ENCODE data around the gene NISCH.

NISCH gene

GRCh38 chr3:52490939-52491526, 35.6 kb downstream of the NISCH start:
- no peak for DNase-seq

GRCh38 chr3:52492059-52492458, 36.7 kb downstream of the NISCH start:
- DNase-seq, result no peak

DNA sequence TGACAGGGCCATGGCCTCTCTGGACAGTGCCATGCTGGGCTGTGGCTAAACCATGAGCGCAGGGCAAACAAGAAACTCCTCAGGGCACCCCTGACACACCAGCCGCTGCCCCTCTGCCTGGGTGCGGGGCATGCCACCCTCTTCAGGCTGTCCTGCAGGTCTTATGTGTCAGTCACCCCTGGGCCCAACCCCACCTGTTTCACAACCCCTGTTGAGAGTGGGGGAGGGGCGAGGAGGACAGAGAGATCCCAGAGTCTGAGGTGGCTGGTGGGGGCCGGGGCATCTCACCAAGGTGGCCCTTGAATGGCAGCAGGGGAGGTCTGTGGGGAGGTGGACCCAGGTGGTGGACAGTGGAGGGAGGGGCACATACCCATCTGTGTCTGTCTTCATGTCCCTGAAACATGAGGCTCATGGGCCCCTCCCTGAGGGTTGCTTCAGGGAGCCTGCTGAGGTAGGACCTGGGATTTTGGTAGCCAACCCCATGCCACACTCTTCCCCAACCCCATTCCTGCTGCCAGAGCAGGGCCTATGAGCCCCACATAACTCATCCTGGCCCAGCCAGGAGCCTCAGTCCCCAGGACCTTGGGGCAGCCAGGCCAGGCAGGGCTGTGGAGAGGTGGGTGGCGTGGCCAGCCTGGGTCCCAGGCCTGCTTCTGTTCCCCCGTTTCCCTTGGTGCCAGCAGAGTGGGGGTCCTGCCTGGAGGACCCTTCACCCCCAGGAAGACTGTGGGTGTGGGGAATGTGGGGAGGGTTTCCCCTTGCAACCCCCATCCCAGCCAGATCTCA, 38.0 kb downstream of the NISCH start:
- no peak for DNase-seq

DNA sequence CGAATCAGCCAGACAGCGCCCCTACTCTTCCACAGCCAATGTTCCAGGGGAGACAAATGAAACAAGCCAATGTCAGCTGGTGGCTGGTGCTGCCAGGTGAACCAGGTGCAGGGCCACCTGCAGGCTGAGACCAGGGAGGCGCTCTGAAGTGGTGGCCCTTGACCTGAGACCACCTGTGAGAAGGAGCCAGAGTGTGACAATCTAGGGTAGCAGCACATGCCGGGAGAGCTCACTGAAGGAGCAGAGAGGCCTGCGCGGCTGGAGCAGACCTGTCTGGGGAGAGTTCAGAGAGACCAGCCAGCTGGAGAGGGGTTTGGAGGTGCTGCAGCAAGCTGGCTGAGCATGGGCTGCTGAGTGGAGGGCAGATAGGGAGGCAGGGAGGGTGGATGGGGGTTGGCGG, 39.0 kb downstream of the NISCH start:
- DNase-seq, result no peak

GRCh38 chr3:52494886-52495495, 39.6 kb downstream of the NISCH start, which contains the start of gene STAB1:
STAB1 (plus strand) TSS chr3:52495338; CDS start chr3:52495414, 76 bp downstream.
- no peak for DNase-seq

DNA sequence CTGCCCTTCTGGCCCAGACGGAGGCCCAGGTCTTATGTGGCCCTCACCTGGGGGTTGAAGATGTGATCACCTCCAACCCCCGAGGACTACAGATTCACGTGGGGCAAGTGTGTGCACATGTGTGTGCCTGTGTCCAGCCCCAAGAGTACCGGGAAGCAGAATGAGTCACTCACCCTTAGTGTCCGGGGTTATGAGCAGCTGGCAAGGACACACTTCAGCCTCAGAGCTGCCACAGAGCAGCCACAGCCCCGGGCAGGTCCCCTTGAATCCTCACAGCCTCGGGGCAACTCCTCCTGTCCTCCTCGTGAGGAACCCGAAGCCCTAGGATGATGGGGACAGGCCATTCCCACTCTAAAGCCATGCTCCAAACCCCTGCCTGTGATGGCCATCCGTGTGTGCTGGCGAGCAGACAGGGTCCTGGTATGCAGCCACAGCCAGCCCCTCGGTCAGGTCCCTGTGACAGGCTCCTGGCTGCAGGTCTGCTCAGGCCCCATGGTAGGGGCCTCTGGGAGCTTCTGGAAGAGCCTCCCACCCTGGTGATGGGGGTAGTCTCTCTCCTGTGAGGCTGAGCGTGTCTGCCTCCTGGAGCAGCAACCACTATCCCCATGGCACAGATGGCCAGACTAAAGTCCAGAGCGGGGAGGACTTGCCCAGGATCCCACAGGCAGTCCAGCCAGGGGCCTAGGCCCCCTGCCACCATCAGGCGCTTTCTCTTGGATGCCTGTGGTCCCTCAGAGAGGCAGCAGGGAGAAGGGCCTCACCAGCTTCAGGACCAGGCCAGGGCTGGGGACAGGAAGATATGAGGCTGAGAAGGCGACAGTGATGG, 40.6 kb downstream of the NISCH start:
- peak in 1 of 2 experiments; percentile 17 for DNase-seq

DNA sequence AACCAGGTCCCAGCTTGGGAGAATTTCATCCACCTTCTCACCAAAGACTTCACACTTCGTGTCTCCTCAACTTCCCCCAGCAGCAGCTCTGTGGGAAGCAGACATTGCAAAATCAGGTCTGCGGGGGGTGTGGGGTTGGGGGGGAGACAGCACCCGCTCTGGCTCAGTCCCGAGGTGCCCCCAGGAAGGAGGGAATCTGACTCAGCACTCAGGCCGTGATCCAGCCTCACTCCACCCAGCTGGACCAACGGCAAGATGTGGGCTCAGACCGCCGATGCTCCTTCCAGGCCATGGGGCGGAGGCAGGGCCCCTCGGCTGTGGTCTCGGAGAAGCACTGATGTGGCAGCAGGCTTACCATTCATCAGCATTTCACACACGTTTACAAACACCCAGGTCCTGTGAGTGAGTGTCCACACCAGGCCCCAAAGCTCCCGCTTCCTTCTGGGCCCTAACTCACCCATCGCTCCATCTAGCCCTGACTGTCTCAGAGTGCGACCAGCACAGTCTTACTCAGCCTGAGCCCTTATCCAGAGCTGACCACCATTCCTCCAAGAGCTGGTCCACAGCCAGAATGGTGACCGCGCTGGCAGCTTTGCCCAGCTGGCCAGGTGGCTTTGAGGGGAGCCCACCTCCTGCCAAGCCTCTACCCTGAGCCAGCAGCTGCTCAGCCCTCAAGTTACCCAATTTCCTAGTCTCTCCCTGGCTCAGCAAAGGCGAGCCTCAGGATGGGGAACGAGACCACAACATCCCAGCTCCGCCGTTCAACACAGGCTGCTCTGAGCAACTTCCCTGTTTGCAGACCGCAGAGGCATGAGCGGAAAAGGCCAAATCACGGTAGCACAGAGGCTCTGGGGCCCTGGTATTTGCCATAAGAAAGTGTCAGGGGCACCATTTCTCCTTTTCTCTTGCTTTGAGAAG, 43.0 kb downstream of the NISCH start:
- DNase-seq, result no peak

- DNase-seq, result no peak
Measured at GRCh38 chr3:52501046-52501445, 45.6 kb downstream of the NISCH start.

DNA sequence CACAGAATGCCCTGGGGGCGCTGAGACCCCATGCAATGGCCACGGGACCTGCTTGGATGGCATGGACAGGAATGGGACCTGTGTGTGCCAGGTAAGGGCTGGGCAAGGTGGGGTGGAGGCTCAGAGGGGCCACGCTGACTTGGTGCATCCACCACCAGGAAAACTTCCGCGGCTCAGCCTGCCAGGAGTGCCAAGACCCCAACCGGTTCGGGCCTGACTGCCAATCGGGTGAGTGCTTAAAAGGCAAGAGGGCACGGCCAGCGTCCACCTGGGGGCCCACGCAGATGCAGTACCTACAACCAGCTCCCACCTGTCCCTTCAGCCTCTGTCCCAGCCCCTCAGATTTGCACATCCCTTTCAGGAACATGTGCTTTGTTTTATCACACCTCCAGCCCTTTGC, 46.6 kb downstream of the NISCH start:
- no peak for DNase-seq

DNA sequence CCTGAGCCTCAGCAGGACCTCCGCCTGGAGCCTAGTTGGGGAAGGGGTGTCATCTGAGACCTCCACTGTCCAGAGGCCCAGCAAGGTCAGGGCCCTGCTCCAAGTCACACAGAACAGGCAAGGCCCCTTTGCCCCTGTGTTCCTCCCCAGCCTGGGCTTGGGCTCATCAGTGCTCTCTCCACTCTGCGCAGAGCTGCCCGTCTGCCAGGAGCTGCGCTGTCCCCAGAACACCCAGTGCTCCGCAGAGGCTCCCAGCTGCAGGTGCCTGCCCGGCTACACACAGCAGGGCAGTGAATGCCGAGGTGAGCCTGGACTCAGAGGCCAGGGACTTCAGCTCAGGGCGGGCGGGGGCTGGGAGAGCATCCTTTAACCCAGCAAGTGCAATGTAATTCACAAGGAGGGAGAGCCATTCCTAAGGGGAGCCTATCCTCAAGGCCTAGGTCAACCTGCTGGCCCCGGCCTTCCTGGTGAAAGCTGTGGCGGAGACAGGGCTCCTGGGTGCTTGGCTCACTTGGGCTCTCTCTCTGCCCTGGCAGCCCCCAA, 47.5 kb downstream of the NISCH start:
- DNase-seq, result peak; percentile 10 to 32

DNA sequence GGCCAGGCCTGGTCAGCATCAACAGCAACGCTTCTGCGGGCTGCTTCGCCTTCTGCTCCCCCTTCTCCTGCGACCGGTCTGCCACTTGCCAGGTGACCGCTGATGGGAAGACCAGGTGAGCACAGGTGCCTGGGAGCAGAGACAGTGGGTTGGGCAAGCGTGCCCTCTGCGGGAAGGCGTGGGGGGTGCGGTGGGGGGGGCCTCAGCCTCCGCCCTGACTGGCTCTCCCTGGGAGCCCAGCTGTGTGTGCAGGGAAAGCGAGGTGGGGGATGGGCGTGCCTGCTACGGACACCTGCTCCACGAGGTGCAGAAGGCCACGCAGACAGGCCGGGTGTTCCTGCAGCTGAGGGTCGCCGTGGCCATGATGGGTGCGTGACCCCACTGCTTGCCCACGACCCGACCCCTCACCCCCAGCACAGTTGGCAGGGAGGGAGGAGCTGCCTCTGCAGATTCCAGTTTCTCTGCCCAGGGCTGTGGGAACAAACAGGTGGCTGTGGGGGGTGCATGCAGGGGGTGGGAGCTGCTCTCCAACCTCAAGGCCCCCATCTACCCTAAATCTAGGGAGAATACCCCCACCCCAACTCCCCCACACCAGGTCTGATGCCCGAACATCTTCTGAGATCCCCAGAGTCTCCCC, 48.5 kb downstream of the NISCH start:
- no peak for DNase-seq

- no peak for DNase-seq
Measured at GRCh38 chr3:52504977-52505376, 49.6 kb downstream of the NISCH start.

GRCh38 chr3:52506266-52506966, 51.0 kb downstream of the NISCH start:
- DNase-seq, result no peak

DNA sequence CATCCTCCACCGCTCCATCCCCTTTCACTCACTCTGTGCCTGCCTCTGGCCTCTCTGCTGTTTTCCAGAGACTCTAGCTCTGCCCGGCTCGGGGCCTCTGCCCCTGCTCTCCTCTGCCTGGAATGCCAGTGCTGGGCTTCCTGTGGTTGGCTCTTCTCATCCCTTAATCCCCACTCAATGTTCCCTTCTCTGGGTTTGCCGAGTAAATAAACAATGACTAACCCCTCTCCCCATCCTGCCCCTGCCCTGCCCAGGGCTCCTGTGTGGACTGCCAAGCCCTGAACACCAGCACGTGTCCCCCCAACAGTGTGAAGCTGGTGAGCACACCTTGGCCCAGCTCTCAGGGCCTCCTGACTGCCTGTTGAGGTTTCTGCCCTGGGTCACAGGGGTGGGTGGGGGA, 52.0 kb downstream of the NISCH start:
- DNase-seq, result no peak

GRCh38 chr3:52509753-52510328, 54.4 kb downstream of the NISCH start:
- DNase-seq, result no peak

DNA sequence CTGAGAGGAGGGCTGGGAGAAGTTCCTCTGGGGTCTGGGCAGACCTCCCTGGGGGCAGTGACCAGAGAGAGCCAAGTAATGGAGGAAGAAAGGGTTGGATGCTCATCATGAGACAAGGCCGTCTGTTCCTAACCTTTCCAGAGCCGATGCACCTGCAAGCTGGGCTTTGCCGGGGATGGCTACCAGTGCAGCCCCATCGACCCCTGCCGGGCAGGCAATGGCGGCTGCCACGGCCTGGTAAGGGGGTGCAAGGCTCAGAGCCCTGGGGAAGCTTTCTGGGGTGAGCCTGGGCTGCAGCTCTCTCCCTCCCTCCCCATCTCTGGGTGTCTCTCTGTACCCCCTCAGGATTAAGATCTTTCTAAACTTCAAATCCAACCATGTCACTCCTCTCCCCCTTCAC, 56.1 kb downstream of the NISCH start:
- no peak for DNase-seq

- no peak for DNase-seq
Measured at GRCh38 chr3:52512105-52512504, 56.7 kb downstream of the NISCH start.

DNA sequence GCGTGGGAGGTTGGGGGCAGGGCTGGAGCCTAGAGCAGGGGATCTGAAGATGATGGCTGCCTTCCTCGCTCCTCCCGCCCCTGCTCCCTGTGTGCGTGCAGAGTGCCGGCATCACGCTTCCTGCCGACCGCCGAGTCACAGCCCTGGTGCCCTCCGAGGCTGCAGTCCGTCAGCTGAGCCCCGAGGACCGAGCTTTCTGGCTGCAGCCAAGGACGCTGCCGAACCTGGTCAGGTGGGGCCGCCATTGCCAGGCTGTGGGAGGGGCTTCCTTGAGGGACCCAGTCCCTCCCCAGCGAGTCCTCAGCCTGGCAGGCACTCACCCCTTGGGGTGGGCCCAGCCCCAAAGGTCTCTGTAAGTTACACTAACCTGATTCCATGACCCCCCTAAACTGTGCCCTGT, 57.3 kb downstream of the NISCH start:
- no peak for DNase-seq

DNA sequence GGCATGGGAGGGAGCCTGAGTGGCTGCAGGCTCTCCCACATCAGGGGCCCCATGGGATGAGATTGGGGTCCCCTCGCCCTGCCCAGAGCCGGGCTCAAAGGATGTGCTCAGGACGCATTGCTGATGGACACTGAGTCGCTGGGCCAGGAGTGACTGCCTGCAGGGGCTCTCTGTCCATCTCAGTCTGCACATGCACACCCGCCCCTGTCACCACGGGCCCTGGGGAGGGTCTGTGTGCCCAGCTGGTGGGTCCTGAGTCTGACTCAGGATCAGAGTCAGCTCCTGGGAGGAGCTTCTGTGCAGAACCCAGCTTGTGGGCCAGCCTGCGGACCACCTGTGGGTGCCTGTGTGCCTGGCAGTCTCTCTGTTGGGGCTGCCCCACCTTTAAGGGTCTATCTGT, 57.9 kb downstream of the NISCH start:
- no peak for DNase-seq

DNA sequence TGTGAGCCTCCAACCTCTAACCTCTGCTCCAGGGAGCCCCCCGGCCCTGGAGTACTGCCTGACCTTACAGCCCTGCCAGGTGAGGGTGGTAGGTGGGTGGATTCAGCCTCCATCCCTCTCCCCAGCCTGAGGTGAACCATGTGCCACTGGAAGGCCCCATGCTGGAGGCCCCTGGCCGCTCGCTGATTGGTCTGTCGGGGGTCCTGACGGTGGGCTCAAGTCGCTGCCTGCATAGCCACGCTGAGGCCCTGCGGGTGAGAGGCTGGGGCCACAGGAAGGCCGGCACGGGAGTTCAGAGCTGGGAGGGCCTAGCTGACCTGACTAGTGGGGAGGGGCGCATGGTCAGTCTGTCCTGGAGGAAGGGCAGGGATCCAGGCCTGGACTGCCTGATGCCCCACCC, 59.2 kb downstream of the NISCH start:
- no peak for DNase-seq
